ENCODE measurements around the gene CGA. TPM values are rescaled to one million over a fixed set of nuclear protein-coding genes. Genes with fewer than 3 reads are reported as not detected.

CGA gene
- total RNA-seq, 1 donor from 2014 or later = not detected

- no peaks in the 10 kb centered on the region for H3K36me3 ChIP-seq
- no peak overlapping the region for H3K27ac ChIP-seq
- DNase-seq (no peak), ATAC-seq (no peak)
- H3K27me3 ChIP-seq = peaks cover 12% of the 10 kb centered on the region
- intact Hi-C loops (cut with DNase I) = no loop called here
- H3K9me3 ChIP-seq = no peaks in the 10 kb centered on the region
- TF ChIP-seq, protein P1, sequence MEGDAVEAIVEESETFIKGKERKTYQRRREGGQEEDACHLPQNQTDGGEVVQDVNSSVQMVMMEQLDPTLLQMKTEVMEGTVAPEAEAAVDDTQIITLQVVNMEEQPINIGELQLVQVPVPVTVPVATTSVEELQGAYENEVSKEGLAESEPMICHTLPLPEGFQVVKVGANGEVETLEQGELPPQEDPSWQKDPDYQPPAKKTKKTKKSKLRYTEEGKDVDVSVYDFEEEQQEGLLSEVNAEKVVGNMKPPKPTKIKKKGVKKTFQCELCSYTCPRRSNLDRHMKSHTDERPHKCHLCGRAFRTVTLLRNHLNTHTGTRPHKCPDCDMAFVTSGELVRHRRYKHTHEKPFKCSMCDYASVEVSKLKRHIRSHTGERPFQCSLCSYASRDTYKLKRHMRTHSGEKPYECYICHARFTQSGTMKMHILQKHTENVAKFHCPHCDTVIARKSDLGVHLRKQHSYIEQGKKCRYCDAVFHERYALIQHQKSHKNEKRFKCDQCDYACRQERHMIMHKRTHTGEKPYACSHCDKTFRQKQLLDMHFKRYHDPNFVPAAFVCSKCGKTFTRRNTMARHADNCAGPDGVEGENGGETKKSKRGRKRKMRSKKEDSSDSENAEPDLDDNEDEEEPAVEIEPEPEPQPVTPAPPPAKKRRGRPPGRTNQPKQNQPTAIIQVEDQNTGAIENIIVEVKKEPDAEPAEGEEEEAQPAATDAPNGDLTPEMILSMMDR (IDR thresholded peaks at IDR 0.05) = no peak
- no peak overlapping the region for H3K4me3 ChIP-seq
- no peaks in the 10 kb centered on the region for H3K4me1 ChIP-seq
Observed at GRCh38 chr6:87040729-87041128, 54.2 kb downstream of the CGA start.

Other genes starting within 250 kb of the CGA start
- not detected for gene HTR1E, start 157.6 kb downstream of the CGA start, total RNA-seq
- 34.0 TPM for gene ZNF292, start 60.5 kb upstream of the CGA start, total RNA-seq
- gene SMIM8, start 227.5 kb upstream of the CGA start, total RNA-seq = 9.5 TPM
- gene GJB7, start 234.2 kb upstream of the CGA start, total RNA-seq = not detected
- gene C6orf163, start 249.7 kb upstream of the CGA start, total RNA-seq = 2.1 TPM

Measured in upper lobe of right lung (tissue), 1 donor.